Measurements from ENCODE around the gene GNAI3. TPM values are rescaled to one million over a fixed set of nuclear protein-coding genes. Genes with fewer than 3 reads are reported as not detected.

GNAI3 gene
- total RNA-seq, 1 donor, result 17.6 TPM

DNA sequence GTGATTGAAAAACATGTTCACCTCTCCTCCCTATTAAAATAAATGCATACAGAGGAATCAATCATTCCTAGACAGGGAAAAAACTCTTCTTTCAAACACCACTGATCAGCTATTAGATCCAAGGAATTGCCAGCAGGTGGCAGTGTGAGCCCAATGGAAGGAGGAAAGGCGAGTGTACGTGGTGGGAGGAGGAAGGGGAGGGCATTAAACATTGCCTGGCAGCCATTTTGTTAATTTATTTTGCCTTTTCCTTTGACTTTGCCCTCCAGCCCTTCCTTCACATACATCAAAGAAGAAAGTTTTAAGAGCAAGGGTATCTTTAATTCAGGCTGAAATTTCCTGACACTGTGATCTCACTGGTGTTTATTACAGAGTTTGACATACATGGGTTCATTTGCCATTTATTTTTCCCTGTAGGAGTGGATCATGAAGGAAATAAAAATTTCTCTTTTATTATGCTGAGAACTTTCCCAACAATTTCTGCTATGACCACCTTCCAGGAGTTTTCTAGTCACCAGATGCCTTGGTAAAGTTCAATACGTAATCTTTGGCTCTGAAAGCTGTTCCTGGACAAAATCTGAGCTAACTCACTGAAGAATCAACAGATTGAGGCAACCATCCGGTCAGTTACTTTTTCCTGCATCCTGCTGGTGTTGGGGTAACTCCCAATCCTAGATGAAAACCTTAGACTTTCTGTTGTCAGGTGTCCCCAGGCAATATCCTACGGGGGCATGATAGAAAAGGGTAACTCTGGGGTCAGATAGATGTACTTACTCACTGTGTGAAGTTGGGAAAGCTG, 1.9 kb upstream of the GNAI3 start:
- DNase-seq (ENCODE audit: low read depth), result peak; percentile 92
- peak overlapping the region; percentile 94 for H3K4me3 ChIP-seq (ENCODE audit: low read depth, low read length)
- TF ChIP-seq, protein P1, sequence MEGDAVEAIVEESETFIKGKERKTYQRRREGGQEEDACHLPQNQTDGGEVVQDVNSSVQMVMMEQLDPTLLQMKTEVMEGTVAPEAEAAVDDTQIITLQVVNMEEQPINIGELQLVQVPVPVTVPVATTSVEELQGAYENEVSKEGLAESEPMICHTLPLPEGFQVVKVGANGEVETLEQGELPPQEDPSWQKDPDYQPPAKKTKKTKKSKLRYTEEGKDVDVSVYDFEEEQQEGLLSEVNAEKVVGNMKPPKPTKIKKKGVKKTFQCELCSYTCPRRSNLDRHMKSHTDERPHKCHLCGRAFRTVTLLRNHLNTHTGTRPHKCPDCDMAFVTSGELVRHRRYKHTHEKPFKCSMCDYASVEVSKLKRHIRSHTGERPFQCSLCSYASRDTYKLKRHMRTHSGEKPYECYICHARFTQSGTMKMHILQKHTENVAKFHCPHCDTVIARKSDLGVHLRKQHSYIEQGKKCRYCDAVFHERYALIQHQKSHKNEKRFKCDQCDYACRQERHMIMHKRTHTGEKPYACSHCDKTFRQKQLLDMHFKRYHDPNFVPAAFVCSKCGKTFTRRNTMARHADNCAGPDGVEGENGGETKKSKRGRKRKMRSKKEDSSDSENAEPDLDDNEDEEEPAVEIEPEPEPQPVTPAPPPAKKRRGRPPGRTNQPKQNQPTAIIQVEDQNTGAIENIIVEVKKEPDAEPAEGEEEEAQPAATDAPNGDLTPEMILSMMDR (IDR thresholded peaks at IDR 0.05; ENCODE audit: insufficient read depth, low read length), result peak; percentile 82

DNA sequence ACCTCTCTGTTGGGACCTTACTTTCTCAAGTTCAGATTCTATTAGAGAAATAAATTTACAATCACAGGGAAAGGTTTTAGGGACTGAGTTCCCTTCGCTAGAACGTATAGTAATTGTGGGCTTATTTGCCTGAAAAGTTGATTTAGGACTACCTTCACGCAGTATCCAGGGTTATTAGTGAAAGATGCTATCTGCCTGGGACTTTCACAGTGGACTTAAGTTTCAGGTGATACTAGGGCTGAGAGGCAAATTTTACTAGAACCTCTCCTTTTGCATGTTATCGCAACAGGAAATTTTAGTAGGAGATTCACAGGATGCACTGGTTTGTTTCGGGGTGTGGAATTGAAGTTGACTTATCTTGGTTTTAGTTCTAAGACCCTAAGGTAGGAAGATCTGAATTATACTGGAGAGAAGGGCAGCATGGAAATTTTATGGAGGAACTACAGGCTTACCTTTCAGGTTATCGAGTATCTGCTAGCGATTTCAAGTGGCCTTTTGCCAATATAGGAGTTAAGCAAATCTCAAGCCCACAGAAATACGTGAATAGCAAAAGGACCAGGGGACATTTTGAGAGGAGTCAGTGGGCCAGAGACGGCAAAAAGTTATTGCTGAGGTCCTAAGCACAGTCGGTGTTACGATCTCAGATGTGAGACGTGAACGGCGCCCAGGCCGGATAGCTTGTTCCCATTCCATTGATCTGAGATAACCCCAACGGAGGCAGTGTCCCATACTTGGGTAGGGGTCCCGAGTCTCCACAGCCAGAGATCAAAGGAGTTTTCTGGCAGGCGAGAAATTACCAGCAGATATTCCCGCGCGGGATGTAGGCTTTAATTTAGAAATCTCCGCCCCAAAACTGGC, 723 bp upstream of the GNAI3 start:
- TF ChIP-seq, protein P1 (IDR thresholded peaks at IDR 0.05; ENCODE audit: insufficient read depth, low read length), result no peak
- peak; percentile 26 for DNase-seq (ENCODE audit: low read depth)
- H3K4me3 ChIP-seq (ENCODE audit: low read depth, low read length), result peak overlapping the region; percentile 94

DNA sequence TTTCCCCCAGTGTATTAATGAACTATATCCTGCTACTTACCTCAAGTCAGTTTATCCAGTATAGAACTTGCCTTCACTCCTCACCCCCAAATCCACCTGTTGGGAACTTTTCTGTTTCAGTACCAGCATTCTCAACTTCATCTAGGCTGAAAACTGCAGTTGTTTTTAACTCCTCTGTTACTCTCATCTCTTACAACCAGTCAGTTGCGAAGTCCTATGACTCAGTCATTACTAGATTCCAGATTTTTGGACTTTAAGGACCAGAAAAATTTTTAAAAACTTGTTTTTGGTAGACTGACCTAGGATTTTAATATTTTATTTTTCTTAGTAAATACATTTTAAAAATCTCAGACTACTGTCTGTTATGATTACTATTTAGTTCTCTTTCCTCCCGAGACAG, 8.1 kb downstream of the GNAI3 start:
- DNase-seq (ENCODE audit: low read depth), result no peak
- H3K4me3 ChIP-seq (ENCODE audit: low read depth, low read length), result no peak overlapping the region
- TF ChIP-seq, protein P1 (IDR thresholded peaks at IDR 0.05; ENCODE audit: insufficient read depth, low read length), result no peak

DNA sequence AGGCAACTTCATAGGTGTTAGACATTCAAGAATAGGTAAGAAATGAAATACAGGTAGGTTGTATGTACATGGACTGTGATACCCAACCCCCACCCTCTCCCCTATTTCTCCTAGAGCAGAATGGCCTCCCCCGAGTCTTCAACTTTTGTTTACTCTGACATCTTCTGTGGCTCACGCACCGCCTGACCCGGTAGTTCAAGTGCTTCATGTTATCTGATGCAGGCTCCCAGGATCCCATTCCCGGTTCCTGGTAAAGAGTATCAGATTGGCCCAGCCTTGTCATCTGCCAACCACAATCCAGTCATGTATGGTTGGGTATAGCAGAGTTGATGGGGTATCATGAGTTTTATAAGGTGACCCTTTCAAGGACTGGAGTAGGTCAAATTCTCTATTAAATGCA, 9.1 kb downstream of the GNAI3 start:
- TF ChIP-seq, protein P1 (IDR thresholded peaks at IDR 0.05; ENCODE audit: insufficient read depth, low read length), result no peak
- H3K4me3 ChIP-seq (ENCODE audit: low read depth, low read length), result no peak overlapping the region
- no peak for DNase-seq (ENCODE audit: low read depth)

DNA sequence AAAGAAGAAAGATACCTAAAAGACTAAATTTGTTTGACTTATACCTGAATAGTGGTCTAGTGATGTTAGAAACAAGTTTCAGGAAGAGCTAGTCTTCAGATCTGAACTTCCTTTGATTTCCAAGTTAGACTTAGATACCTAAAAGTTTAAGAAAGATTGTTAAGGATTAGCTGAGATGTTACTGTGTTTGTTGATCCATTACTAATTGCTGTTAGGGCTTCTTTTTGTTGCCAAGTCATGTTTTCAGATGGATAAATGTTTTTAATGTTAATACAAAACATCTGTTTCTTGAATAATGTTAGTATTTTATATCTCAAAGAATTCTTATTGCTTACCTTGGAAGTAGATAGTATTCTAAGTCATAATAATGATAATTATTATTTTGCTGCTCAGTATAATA, 11.6 kb downstream of the GNAI3 start:
- H3K4me3 ChIP-seq (ENCODE audit: low read depth, low read length), result no peak overlapping the region
- DNase-seq (ENCODE audit: low read depth), result no peak
- TF ChIP-seq, protein P1 (IDR thresholded peaks at IDR 0.05; ENCODE audit: insufficient read depth, low read length), result no peak

DNA sequence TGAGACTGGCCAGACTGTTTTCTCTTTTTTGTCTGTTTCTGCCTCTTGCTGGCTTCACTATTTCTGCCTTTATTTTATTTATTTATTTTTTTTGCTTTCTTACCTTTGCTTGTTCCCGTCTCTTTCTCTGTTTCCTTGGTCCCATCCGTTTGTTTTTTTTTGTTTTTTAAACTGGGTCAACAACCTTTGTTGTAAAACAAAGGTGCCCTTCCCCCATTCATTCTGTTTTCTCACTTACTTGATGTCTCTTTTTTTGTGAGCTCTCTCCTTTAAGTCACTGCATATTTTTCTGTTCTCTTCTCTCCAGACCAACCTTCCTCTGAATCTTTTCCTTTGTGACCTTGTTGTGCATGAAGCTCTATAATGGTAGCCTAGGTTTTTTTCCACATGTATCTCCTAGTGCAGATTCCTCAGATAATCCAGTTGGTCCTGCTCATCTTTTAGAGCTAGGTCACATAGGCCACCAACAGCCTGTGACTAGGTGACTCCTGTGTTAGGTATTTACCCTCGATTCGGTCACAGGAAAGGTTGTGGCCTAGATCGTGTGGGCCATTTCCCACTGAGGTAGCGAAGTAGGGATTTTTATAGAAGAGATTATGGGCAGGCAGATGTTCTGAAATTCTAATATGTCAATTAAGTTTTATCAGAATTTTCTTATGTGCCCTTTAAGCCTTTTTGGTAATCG, 15.9 kb downstream of the GNAI3 start:
- TF ChIP-seq, protein P1 (IDR thresholded peaks at IDR 0.05; ENCODE audit: insufficient read depth, low read length), result no peak

More for the DNA sequence above, 15.9 kb downstream of the GNAI3 start:
- H3K4me3 ChIP-seq (ENCODE audit: low read depth, low read length), result no peak overlapping the region
- no peak for DNase-seq (ENCODE audit: low read depth)
